GM12801 (cell line): ENCODE data around the gene PRDM16.

Source experiments
- CTCF ChIP-seq: IDR thresholded peaks from one replicate; pipeline ENCODE4 v1.5.1; 2011; ENCODE audit warnings: control low read depth; ENCODE audit not compliant: insufficient read length; ENCODE audit errors: extremely low read depth

The PRDM16 gene

GRCh38 chr1:3029991-3030662, 38.9 kb upstream of the PRDM16 start:
- no peak for TF ChIP-seq CTCF

- no peak for TF ChIP-seq CTCF
These were observed 38.2 kb upstream of the PRDM16 start for GRCh38 chr1:3030663-3031381.

- no peak for TF ChIP-seq CTCF
These were observed 37.4 kb upstream of the PRDM16 start for GRCh38 chr1:3031401-3032221.

GRCh38 chr1:3032371-3033039, 36.5 kb upstream of the PRDM16 start:
- TF ChIP-seq CTCF = no peak

GRCh38 chr1:3033040-3033789, 35.8 kb upstream of the PRDM16 start:
- no peak for TF ChIP-seq CTCF

GRCh38 chr1:3033790-3034090, 35.3 kb upstream of the PRDM16 start:
- no peak for TF ChIP-seq CTCF
